Thoracic aorta (tissue), 2 donors: ENCODE measurements around the gene CHST15. TPM values are rescaled to one million over a fixed set of nuclear protein-coding genes. Genes with fewer than 3 reads are reported as not detected.

ENCODE experiments used
- ATAC-seq: fragments of 150-250 bp; one replicate; pipeline ENCODE4 v1.8.0; 2017; ENCODE audit warnings: low read depth; ENCODE audit not compliant: insufficient number of reproducible peaks, low FRiP score
- DNase-seq: peaks from one replicate; pipeline ENCODE4 v3.0.0-alpha.2; 2020; ENCODE audit warnings: low spot score
- H3K27ac ChIP-seq, 2 donors: fragments of 200-600 bp; sonication (generic); 1 replicate in 1 of 2; 2 replicates in 1 of 2; pipeline ENCODE4 v1.5.1; 2016; ENCODE audit warnings: mild to moderate bottlenecking in 2 of 2, moderate library complexity in 2 of 2
- H3K27me3 ChIP-seq: fragments of 200-600 bp; sonication (generic); replicated peaks from 2 replicates; pipeline ENCODE4 v1.6.0; 2016; ENCODE audit warnings: mild to moderate bottlenecking; ENCODE audit not compliant: insufficient read depth
- H3K36me3 ChIP-seq: fragments of 200-600 bp; sonication (generic); one replicate; pipeline ENCODE4 v1.5.1; 2016
- H3K4me1 ChIP-seq, 2 donors: fragments of 200-600 bp; sonication (generic); 1 replicate in 1 of 2; 2 replicates in 1 of 2; pipeline versions ENCODE4 v1.5.1 to v1.6.0; 2016; ENCODE audit warnings: low read depth in 2 of 2, mild to moderate bottlenecking in 1 of 2; ENCODE audit not compliant: control insufficient read depth in 1 of 2
- H3K4me3 ChIP-seq: fragments of 200-600 bp; sonication (generic); 2 replicates; pipeline ENCODE4 v1.5.1; 2016; ENCODE audit warnings: mild to moderate bottlenecking
- H3K9me3 ChIP-seq: fragments of 200-600 bp; sonication (generic); 2 replicates; pipeline ENCODE4 v1.5.1; 2016
- CTCF ChIP-seq: fragments of 200-600 bp; sonication (generic); IDR thresholded peaks from one replicate; pipeline ENCODE4 v1.5.1; 2019; ENCODE audit warnings: antibody characterized with exemption
- total RNA-seq, 2 donors: library from RNA; depleted of rRNA; stranded (reverse); fragments of >200 nt; gene quantifications; one replicate each; pipeline versions ENCODE4 v1.1.0 to v1.2.3, GENCODE V29; 2016

CHST15 gene
- total RNA-seq, 2 donors from 2014 or later = 31.9 to 34.0 TPM

- no peaks in the 10 kb centered on the region for H3K36me3 ChIP-seq
- DNase-seq (no peak), ATAC-seq (no peak)
- no peaks in the 10 kb centered on the region for H3K9me3 ChIP-seq
- no peak for TF ChIP-seq CTCF
- H3K4me3 ChIP-seq = no peak overlapping the region
- peaks cover 13 to 34% of the 10 kb centered on the region in 2 donors for H3K4me1 ChIP-seq
- H3K27ac ChIP-seq = no peak overlapping the region
- H3K27me3 ChIP-seq = no peaks in the 10 kb centered on the region
Measured at GRCh38 chr10:124066781-124067714, 26.4 kb downstream of the CHST15 start.

- Histone ChIP-seq H3K27me3 (no peaks in the 10 kb centered on the region), H3K27ac (no peak overlapping the region)
- no peak for DNase-seq
Measured at GRCh38 chr10:124066126-124066700, 27.2 kb downstream of the CHST15 start.

GRCh38 chr10:124065382-124066125, 27.8 kb downstream of the CHST15 start:
- ATAC-seq = no peak
- H3K36me3 ChIP-seq = no peaks in the 10 kb centered on the region
- no peak overlapping the region for H3K27ac ChIP-seq
- no peak for TF ChIP-seq CTCF
- no peak overlapping the region for H3K4me3 ChIP-seq
- no peak for DNase-seq
- peaks cover 13 to 34% of the 10 kb centered on the region in 2 donors for H3K4me1 ChIP-seq
- H3K27me3 ChIP-seq = no peaks in the 10 kb centered on the region
- no peaks in the 10 kb centered on the region for H3K9me3 ChIP-seq

More at GRCh38 chr10:124066126-124066700, 27.2 kb downstream of the CHST15 start:
- ATAC-seq = no peak
- peaks cover 13 to 34% of the 10 kb centered on the region in 2 donors for H3K4me1 ChIP-seq
- H3K9me3 ChIP-seq = no peaks in the 10 kb centered on the region
- H3K4me3 ChIP-seq = no peak overlapping the region
- H3K36me3 ChIP-seq = no peaks in the 10 kb centered on the region
- TF ChIP-seq CTCF = no peak

GRCh38 chr10:124064676-124065075, 28.7 kb downstream of the CHST15 start:
- H3K4me3 ChIP-seq = no peak overlapping the region
- H3K27ac ChIP-seq = no peak overlapping the region
- ATAC-seq (no peak), DNase-seq (no peak)
- no peaks in the 10 kb centered on the region for H3K9me3 ChIP-seq
- H3K36me3 ChIP-seq = no peaks in the 10 kb centered on the region
- no peaks in the 10 kb centered on the region for H3K27me3 ChIP-seq
- no peak for TF ChIP-seq CTCF
- H3K4me1 ChIP-seq = peaks cover 13 to 34% of the 10 kb centered on the region in 2 donors
